HepG2 (cell line): ENCODE results near the gene NECTIN2.

Source experiments
- BORCS8-MEF2B ChIP-seq: sonication (generic); formaldehyde crosslinking; IDR thresholded peaks from 2 replicates; pipeline ENCODE4 v1.8.0; 2022; ENCODE audit warnings: mild to moderate bottlenecking, missing genetic modification reagents
- KDM1A ChIP-seq: IDR thresholded peaks from 2 replicates; pipeline ENCODE4 v1.6.1; 2016; ENCODE audit warnings: missing compliant biosample characterization
- MXI1 ChIP-seq: IDR thresholded peaks from 3 replicates; pipeline ENCODE4 v1.6.1; 2012; ENCODE audit warnings: low read depth, low read length, inconsistent platforms, borderline replicate concordance
- NR3C1 ChIP-seq: sonication (generic); formaldehyde crosslinking; IDR thresholded peaks from 2 replicates; pipeline ENCODE4 v1.4.0; 2020; ENCODE audit warnings: missing genetic modification reagents
- PCBP1 ChIP-seq: fragments of 200-400 bp; formaldehyde crosslinking; IDR thresholded peaks from 2 replicates; pipeline ENCODE4 v1.6.1; 2017; ENCODE audit warnings: mild to moderate bottlenecking, low read depth, low read length, borderline replicate concordance
- REL ChIP-seq: sonication (generic); formaldehyde crosslinking; conservative IDR thresholded peaks from 2 replicates; pipeline ENCODE4 v1.8.0; 2022; ENCODE audit warnings: mild to moderate bottlenecking, missing genetic modification reagents, moderate library complexity
- ZFX ChIP-seq: sonication (generic); formaldehyde crosslinking; IDR thresholded peaks from 2 replicates; pipeline ENCODE4 v1.4.0; 2020; ENCODE audit warnings: mild to moderate bottlenecking, low read depth, missing genetic modification reagents, moderate library complexity
- ZNF512 ChIP-seq: sonication (generic); formaldehyde crosslinking; IDR thresholded peaks from 2 replicates; pipeline ENCODE4 v1.4.0; 2020; ENCODE audit warnings: mild to moderate bottlenecking, missing genetic modification reagents
- ZNF530 ChIP-seq: sonication (generic); formaldehyde crosslinking; IDR thresholded peaks from 2 replicates; pipeline ENCODE4 v1.5.0; 2020; ENCODE audit warnings: low read depth, mild to moderate bottlenecking, missing genetic modification reagents
- ZNF83 ChIP-seq: sonication (generic); formaldehyde crosslinking; IDR thresholded peaks from 2 replicates; pipeline ENCODE4 v1.4.0; 2020; ENCODE audit warnings: missing genetic modification reagents, mild to moderate bottlenecking, borderline replicate concordance
- TF ChIP-seq, protein P1 (sequence below), 2 experiments: IDR thresholded peaks; 2 replicates each; pipeline ENCODE4 v1.6.1; 2011 to 2012; ENCODE audit warnings: low read length in 2 of 2, borderline replicate concordance in 1 of 2, low read depth in 1 of 2, mild to moderate bottlenecking in 1 of 2, moderate library complexity in 1 of 2
- TF ChIP-seq, protein P2 (sequence below): sonication (generic); formaldehyde crosslinking; IDR thresholded peaks from 2 replicates; pipeline ENCODE4 v1.4.0; 2020; ENCODE audit warnings: mild to moderate bottlenecking, missing genetic modification reagents

- no peak for TF ChIP-seq NR3C1 (CRISPR knock-in tag)
- TF ChIP-seq ZNF530 (CRISPR knock-in tag), result no peak
- no peak for TF ChIP-seq MXI1
- TF ChIP-seq, protein P1, sequence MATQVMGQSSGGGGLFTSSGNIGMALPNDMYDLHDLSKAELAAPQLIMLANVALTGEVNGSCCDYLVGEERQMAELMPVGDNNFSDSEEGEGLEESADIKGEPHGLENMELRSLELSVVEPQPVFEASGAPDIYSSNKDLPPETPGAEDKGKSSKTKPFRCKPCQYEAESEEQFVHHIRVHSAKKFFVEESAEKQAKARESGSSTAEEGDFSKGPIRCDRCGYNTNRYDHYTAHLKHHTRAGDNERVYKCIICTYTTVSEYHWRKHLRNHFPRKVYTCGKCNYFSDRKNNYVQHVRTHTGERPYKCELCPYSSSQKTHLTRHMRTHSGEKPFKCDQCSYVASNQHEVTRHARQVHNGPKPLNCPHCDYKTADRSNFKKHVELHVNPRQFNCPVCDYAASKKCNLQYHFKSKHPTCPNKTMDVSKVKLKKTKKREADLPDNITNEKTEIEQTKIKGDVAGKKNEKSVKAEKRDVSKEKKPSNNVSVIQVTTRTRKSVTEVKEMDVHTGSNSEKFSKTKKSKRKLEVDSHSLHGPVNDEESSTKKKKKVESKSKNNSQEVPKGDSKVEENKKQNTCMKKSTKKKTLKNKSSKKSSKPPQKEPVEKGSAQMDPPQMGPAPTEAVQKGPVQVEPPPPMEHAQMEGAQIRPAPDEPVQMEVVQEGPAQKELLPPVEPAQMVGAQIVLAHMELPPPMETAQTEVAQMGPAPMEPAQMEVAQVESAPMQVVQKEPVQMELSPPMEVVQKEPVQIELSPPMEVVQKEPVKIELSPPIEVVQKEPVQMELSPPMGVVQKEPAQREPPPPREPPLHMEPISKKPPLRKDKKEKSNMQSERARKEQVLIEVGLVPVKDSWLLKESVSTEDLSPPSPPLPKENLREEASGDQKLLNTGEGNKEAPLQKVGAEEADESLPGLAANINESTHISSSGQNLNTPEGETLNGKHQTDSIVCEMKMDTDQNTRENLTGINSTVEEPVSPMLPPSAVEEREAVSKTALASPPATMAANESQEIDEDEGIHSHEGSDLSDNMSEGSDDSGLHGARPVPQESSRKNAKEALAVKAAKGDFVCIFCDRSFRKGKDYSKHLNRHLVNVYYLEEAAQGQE (IDR thresholded peaks at IDR 0.05; ENCODE audit: borderline replicate concordance in 1 of 2, low read depth in 1 of 2, low read length in 2 of 2), result no peak
- TF ChIP-seq BORCS8-MEF2B, result no peak
- no peak for TF ChIP-seq KDM1A
- TF ChIP-seq ZNF83 (CRISPR knock-in tag), result no peak
- TF ChIP-seq, protein P2, sequence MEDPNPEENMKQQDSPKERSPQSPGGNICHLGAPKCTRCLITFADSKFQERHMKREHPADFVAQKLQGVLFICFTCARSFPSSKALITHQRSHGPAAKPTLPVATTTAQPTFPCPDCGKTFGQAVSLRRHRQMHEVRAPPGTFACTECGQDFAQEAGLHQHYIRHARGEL (CRISPR knock-in tag), result no peak
- no peak for TF ChIP-seq PCBP1
- no peak for TF ChIP-seq REL (CRISPR knock-in tag)
- no peak for TF ChIP-seq ZNF512 (CRISPR knock-in tag)
- TF ChIP-seq ZFX, result no peak
Observed at GRCh38 chr19:44824761-44825160, 21.3 kb upstream of the NECTIN2 start.
